ENCODE measurements around the gene ZCCHC3. TPM values are rescaled to one million over a fixed set of nuclear protein-coding genes. Genes with fewer than 3 reads are reported as not detected.
"Not testable (repeated sequence)": the region's sequence is repeated elsewhere in the genome, so short reads cannot be mapped to it uniquely, and the experiment has no call there.

The ZCCHC3 gene
- polyA plus RNA-seq (2013) = 20.3 TPM

GRCh38 chr20:297098-297924 is at the start of gene ZCCHC3:
Gene ZCCHC3 (plus strand): TSS chr20:297570. CDS start chr20:297587, 17 bp downstream.
- CTCF ChIA-PET = interaction anchor here (0.7 to 1.9 kb wide), 4 partner anchors 24 to 33 kb away, joined by 3 to 6 read pairs (median 4); partner anchors contain the start of gene SOX12

DNA sequence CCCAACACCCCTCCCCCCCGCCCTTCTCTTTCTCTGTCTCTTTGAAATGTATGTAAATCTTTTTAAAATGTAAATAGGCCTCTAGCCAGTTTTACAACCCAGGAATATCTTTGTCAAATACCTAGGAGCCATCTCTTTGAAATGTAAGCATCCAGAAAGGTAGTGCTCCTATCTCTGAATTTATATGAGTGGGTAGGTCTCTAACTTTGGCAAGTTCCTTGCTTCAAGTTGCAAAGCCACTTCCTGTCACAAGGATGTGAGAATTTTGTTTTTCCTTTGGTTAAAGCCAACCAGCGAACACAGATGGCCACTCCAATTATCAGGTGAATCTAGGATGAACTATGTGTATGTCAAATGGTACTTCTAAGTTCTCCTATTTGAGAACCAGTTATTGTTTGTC is 46.0 kb upstream of the ZCCHC3 start:
- ChIA-PET POLR2A (no interaction called here), CTCF (no interaction called here)
- no peaks in the 10 kb centered on the region for H3K36me3 ChIP-seq (ENCODE audit: control insufficient read depth in 4 of 4, insufficient read depth in 4 of 4, low read length in 3 of 4)
- no peak overlapping the region for H3K27ac ChIP-seq (ENCODE audit: insufficient read depth in 1 of 2, low read depth in 1 of 2, low read length in 2 of 2, poor library complexity in 1 of 2, severe bottlenecking in 2 of 2)
- peak in 2 of 3 donors; percentile 4 to 19 for DNase-seq
- H3K4me3 ChIP-seq (ENCODE audit: control insufficient read depth in 1 of 7, extremely low read depth in 1 of 7, insufficient read depth in 4 of 7, low read depth in 2 of 7, low read length in 6 of 7) = no peak overlapping the region
- WGBS (ENCODE audit: insufficient coverage) = 0% methylated on average over 1 of the region's 2 CpGs
- peaks cover 0 to 5% (median 2%) of the 10 kb centered on the region in 4 experiments for H3K4me1 ChIP-seq (ENCODE audit: control extremely low read depth in 1 of 4, control insufficient read depth in 4 of 4, insufficient read depth in 4 of 4, low read length in 3 of 4)
- H3K9me3 ChIP-seq (ENCODE audit: control extremely low read depth in 1 of 5, control insufficient read depth in 4 of 5, insufficient read depth in 2 of 5, low read depth in 1 of 5, low read length in 4 of 5) = peaks cover 0 to 4% (median 0%) of the 10 kb centered on the region in 5 experiments
- no peaks in the 10 kb centered on the region for H3K27me3 ChIP-seq (replicated peaks in 2 of 5; ENCODE audit: control insufficient read depth in 4 of 5, insufficient read depth in 5 of 5, low read length in 4 of 5)

More at GRCh38 chr20:297098-297924, at the start of gene ZCCHC3:
- 0% methylated on average over 83 of the region's 99 CpGs for WGBS (ENCODE audit: insufficient coverage)
- Histone ChIP-seq H3K27ac (ENCODE audit: insufficient read depth in 1 of 2, low read depth in 1 of 2, low read length in 2 of 2, poor library complexity in 1 of 2, severe bottlenecking in 2 of 2) (peak within 1 kb of the TSS; percentile 93 to 95), H3K4me3 (ENCODE audit: control insufficient read depth in 1 of 7, extremely low read depth in 1 of 7, insufficient read depth in 4 of 7, low read depth in 2 of 7, low read length in 6 of 7) (peak within 1 kb of the TSS; percentile 86 to 98 (median 97)), H3K9me3 (ENCODE audit: control extremely low read depth in 1 of 5, control insufficient read depth in 4 of 5, insufficient read depth in 2 of 5, low read depth in 1 of 5, low read length in 4 of 5) (no peaks in the 10 kb centered on the region), H3K27me3 (replicated peaks in 2 of 5; ENCODE audit: control insufficient read depth in 4 of 5, insufficient read depth in 5 of 5, low read length in 4 of 5) (no peaks in the 10 kb centered on the region), H3K36me3 (ENCODE audit: control insufficient read depth in 4 of 4, insufficient read depth in 4 of 4, low read length in 3 of 4) (peaks cover 0 to 20% (median 1%) of the 10 kb centered on the region in 4 experiments), H3K4me1 (ENCODE audit: control extremely low read depth in 1 of 4, control insufficient read depth in 4 of 4, insufficient read depth in 4 of 4, low read length in 3 of 4) (peaks cover 17 to 45% (median 32%) of the 10 kb centered on the region in 4 experiments)
- POLR2A ChIA-PET = interaction anchor here (0.8 to 1.2 kb wide), 4 partner anchors 27 to 33 kb away, joined by 3 to 4 read pairs (median 4); partner anchors contain the start of gene SOX12
- DNase-seq = peak; percentile 94 to 96 (median 96)

DNA sequence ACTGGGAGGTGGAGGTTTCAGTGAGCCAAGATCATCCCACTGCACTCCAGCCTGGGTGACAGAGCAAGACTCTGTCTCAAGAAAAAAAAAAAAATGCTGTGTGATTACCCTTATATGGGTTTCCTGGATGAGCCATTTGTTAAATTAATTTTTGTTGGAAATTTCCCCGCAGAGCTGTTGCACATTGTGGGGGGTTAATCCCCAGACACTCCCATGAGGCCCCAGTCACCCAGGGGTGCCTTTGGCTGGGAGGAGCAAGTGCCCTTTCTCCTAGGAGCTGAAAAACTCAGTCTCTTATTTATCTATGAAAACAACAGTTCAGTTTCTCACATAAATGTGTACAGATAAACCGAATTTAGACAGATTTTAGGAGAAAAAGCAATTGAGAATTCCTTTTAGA is 44.6 kb upstream of the ZCCHC3 start:
- Histone ChIP-seq H3K36me3 (ENCODE audit: control insufficient read depth in 4 of 4, insufficient read depth in 4 of 4, low read length in 3 of 4) (no peaks in the 10 kb centered on the region), H3K27ac (ENCODE audit: insufficient read depth in 1 of 2, low read depth in 1 of 2, low read length in 2 of 2, poor library complexity in 1 of 2, severe bottlenecking in 2 of 2) (no peak overlapping the region), H3K27me3 (replicated peaks in 2 of 5; ENCODE audit: control insufficient read depth in 4 of 5, insufficient read depth in 5 of 5, low read length in 4 of 5) (no peaks in the 10 kb centered on the region), H3K4me1 (ENCODE audit: control extremely low read depth in 1 of 4, control insufficient read depth in 4 of 4, insufficient read depth in 4 of 4, low read length in 3 of 4) (peaks cover 0 to 5% (median 2%) of the 10 kb centered on the region in 4 experiments), H3K9me3 (ENCODE audit: control extremely low read depth in 1 of 5, control insufficient read depth in 4 of 5, insufficient read depth in 2 of 5, low read depth in 1 of 5, low read length in 4 of 5) (no peaks in the 10 kb centered on the region), H3K4me3 (ENCODE audit: control insufficient read depth in 1 of 7, extremely low read depth in 1 of 7, insufficient read depth in 4 of 7, low read depth in 2 of 7, low read length in 6 of 7) (no peak overlapping the region)
- ChIA-PET POLR2A (no interaction called here), CTCF (interaction anchor here (0.9 to 1.4 kb wide), 2 partner anchors 12 to 26 kb away, joined by 4 read pairs; partner anchors contain the start of gene DEFB129)
- 100% methylated on average over 1 of the region's 2 CpGs for WGBS (ENCODE audit: insufficient coverage)
- DNase-seq = no peak

- H3K27ac ChIP-seq (ENCODE audit: insufficient read depth in 1 of 2, low read depth in 1 of 2, low read length in 2 of 2, poor library complexity in 1 of 2, severe bottlenecking in 2 of 2); DNase-seq; H3K4me3 ChIP-seq (ENCODE audit: control insufficient read depth in 1 of 7, extremely low read depth in 1 of 7, insufficient read depth in 4 of 7, low read depth in 2 of 7, low read length in 6 of 7); H3K27me3 ChIP-seq (replicated peaks in 2 of 5; ENCODE audit: control insufficient read depth in 4 of 5, insufficient read depth in 5 of 5, low read length in 4 of 5); H3K9me3 ChIP-seq (ENCODE audit: control extremely low read depth in 1 of 5, control insufficient read depth in 4 of 5, insufficient read depth in 2 of 5, low read depth in 1 of 5, low read length in 4 of 5); H3K36me3 ChIP-seq (ENCODE audit: control insufficient read depth in 4 of 4, insufficient read depth in 4 of 4, low read length in 3 of 4); POLR2A ChIA-PET; H3K4me1 ChIP-seq (ENCODE audit: control extremely low read depth in 1 of 4, control insufficient read depth in 4 of 4, insufficient read depth in 4 of 4, low read length in 3 of 4): not testable (repeated sequence)
- CTCF ChIA-PET = interaction anchor here (0.9 to 1.4 kb wide), 2 partner anchors 12 to 27 kb away, joined by 4 read pairs; partner anchors contain the start of gene DEFB129
- 82% methylated on average over 2 of the region's 6 CpGs for WGBS (ENCODE audit: insufficient coverage)
These were observed 43.9 kb upstream of the ZCCHC3 start for GRCh38 chr20:253447-253846.

- no peaks in the 10 kb centered on the region for H3K27me3 ChIP-seq (replicated peaks in 2 of 5; ENCODE audit: control insufficient read depth in 4 of 5, insufficient read depth in 5 of 5, low read length in 4 of 5)
- 100% methylated on average over 6 of the region's 7 CpGs for WGBS (ENCODE audit: insufficient coverage)
- peaks cover 0 to 11% (median 0%) of the 10 kb centered on the region in 4 experiments for H3K4me1 ChIP-seq (ENCODE audit: control extremely low read depth in 1 of 4, control insufficient read depth in 4 of 4, insufficient read depth in 4 of 4, low read length in 3 of 4)
- no peak for DNase-seq
- CTCF ChIA-PET = interaction anchor here (0.8 to 4.0 kb wide), 7 partner anchors 8 to 73 kb away, joined by 3 to 24 read pairs (median 6); no protein-coding TSS in a partner anchor
- no peaks in the 10 kb centered on the region for H3K36me3 ChIP-seq (ENCODE audit: control insufficient read depth in 4 of 4, insufficient read depth in 4 of 4, low read length in 3 of 4)
- no peak within 1 kb of the TSS for H3K4me3 ChIP-seq (ENCODE audit: control insufficient read depth in 1 of 7, extremely low read depth in 1 of 7, insufficient read depth in 4 of 7, low read depth in 2 of 7, low read length in 6 of 7)
- no peak within 1 kb of the TSS for H3K27ac ChIP-seq (ENCODE audit: insufficient read depth in 1 of 2, low read depth in 1 of 2, low read length in 2 of 2, poor library complexity in 1 of 2, severe bottlenecking in 2 of 2)
- H3K9me3 ChIP-seq (ENCODE audit: control extremely low read depth in 1 of 5, control insufficient read depth in 4 of 5, insufficient read depth in 2 of 5, low read depth in 1 of 5, low read length in 4 of 5) = no peaks in the 10 kb centered on the region
- POLR2A ChIA-PET = no interaction called here
These were observed 40.0 kb upstream of the ZCCHC3 start, which contains the start of gene DEFB132 for GRCh38 chr20:257419-257818. Gene DEFB132 (plus strand): TSS chr20:257724. CDS start chr20:257779, 55 bp downstream.

DNA sequence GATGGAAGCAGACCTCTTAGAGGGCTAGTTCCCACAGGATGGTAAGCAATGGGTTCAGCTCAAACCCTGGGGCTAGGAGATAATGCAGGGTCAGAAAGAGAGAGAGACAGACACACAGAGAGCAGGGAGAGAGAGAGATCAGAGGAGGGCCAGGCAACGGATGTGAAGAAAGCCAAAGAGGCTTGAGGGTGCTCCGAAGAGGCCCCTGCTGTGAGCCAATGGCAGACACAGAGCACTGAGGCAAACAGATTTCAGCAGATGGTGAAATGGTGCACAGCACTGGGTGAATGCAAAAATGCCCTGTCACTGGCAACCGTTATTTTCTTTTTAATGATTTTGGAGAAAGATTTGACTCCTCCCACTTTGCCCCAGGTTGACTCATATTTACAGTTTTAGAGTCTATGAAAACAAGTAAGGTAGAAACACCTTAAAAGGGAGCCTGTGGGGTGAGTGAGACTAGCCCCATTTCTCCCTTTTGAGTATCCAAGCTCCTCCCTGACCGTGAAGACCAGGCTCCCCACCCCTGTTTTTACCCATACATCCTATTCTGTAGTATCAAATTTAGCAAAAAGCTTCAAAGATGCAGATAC is 39.0 kb upstream of the ZCCHC3 start:
- WGBS (ENCODE audit: insufficient coverage) = 62% methylated on average over 3 of the region's 4 CpGs
- CTCF ChIA-PET = interaction anchor here (0.6 to 4.0 kb wide), 13 partner anchors 8 to 76 kb away, joined by 3 to 24 read pairs (median 4); partner anchors contain the start of gene DEFB129
- no peaks in the 10 kb centered on the region for H3K36me3 ChIP-seq (ENCODE audit: control insufficient read depth in 4 of 4, insufficient read depth in 4 of 4, low read length in 3 of 4)
- peak in 2 of 3 donors; percentile 40 for DNase-seq
- POLR2A ChIA-PET = interaction anchor here (0.8 kb wide), 1 partner anchor 18 kb away, joined by 3 read pairs; no protein-coding TSS in a partner anchor
- no peaks in the 10 kb centered on the region for H3K27me3 ChIP-seq (replicated peaks in 2 of 5; ENCODE audit: control insufficient read depth in 4 of 5, insufficient read depth in 5 of 5, low read length in 4 of 5)
- no peaks in the 10 kb centered on the region for H3K9me3 ChIP-seq (ENCODE audit: control extremely low read depth in 1 of 5, control insufficient read depth in 4 of 5, insufficient read depth in 2 of 5, low read depth in 1 of 5, low read length in 4 of 5)
- no peak overlapping the region for H3K27ac ChIP-seq (ENCODE audit: insufficient read depth in 1 of 2, low read depth in 1 of 2, low read length in 2 of 2, poor library complexity in 1 of 2, severe bottlenecking in 2 of 2)
- H3K4me1 ChIP-seq (ENCODE audit: control extremely low read depth in 1 of 4, control insufficient read depth in 4 of 4, insufficient read depth in 4 of 4, low read length in 3 of 4) = peaks cover 0 to 11% (median 0%) of the 10 kb centered on the region in 4 experiments
- no peak overlapping the region for H3K4me3 ChIP-seq (ENCODE audit: control insufficient read depth in 1 of 7, extremely low read depth in 1 of 7, insufficient read depth in 4 of 7, low read depth in 2 of 7, low read length in 6 of 7)

Data from common myeloid progenitor, CD34-positive (primary cell).